Dedifferentiated amniotic fluid mesenchymal stem cell (primary cell): ENCODE measurements around the gene NPW.

Source experiments
- DNase-seq: peaks from one replicate; pipeline ENCODE4 v3.0.0-alpha.2; 2016; ENCODE audit errors: extremely low spot score

The NPW gene

DNA sequence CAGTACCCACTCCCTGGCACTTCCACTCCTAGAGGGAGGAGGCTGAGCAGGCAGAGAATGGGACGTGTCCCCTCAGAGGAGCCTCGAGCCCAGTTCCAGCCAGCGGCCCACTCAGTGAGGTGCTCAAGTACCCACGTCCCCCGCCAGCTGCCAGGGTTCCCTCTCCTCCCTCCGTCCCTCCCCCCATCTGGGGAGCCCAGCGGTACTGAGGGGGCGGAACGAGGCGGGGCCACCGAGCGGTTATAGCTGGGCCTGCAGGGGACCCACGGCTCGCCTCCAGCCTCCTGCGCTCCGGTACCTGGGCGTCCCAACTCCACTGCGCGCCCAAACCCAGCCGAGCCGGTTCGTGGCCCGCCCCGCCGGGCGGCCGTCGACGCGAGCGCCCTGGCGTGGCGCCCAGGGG, at the start of gene NPW:
Gene NPW (plus strand): TSS at position 268 of the 403 bp plus-strand sequence.
- no peak for DNase-seq

DNA sequence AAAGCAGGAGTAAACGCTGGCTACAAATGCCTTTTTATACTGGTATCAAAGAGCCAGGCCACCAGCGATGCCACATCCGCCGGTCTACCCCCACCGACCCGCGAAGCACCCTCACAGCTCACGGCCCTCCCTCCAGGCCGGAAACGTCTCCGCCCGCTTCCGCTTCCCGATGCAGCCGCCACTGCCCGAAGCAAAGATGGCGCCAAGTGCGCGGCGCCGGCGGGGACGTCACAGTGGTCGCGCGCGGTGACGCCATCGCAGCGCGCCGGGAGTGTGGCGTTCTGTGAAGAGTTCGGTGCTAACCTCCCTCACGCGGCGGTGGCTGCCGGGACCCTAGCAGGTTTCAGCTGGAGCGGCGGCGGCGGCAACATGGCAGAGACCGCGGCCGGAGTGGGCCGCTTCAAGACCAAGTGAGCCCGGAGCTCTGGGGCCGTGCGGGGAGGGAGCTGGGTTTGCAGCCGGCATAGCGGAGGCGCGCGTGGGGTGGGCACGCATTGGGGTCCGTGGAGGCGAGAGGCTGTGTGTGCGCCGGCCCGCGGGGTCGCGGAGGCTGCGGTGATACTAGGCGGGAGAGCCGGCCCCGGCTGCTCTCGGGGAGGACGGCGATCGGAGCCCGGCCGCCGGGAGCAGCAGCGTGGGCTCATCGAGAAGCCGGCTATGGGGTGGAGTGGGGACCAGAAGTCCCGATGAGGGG, 47.6 kb upstream of the NPW start, which contains the start of gene TBL3:
Gene TBL3 (plus strand): TSS at position 258 of the 694 bp plus-strand sequence. CDS start 112 bp downstream, at position 370.
- peak; percentile 90 for DNase-seq

DNA sequence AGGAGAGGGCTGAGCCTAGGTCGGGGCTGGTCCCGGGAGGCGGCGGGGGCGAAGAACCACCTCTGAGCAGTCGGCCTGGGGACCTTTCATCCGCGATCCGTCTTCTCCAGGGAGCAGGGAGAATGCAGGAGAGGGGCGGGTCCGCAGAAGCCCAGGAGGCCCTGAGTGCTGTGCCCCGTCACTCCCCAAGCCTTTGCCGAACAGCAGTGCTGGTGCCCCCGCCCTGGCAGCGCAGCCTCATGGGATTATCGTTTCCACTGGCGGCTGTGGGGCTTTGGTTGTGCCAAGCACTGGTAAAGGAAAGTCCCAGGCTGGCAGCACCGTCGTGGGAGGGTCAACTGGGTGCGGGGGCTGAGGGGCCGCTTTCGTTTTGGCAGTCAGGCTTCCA, 47.1 kb upstream of the NPW start:
- no peak for DNase-seq

DNA sequence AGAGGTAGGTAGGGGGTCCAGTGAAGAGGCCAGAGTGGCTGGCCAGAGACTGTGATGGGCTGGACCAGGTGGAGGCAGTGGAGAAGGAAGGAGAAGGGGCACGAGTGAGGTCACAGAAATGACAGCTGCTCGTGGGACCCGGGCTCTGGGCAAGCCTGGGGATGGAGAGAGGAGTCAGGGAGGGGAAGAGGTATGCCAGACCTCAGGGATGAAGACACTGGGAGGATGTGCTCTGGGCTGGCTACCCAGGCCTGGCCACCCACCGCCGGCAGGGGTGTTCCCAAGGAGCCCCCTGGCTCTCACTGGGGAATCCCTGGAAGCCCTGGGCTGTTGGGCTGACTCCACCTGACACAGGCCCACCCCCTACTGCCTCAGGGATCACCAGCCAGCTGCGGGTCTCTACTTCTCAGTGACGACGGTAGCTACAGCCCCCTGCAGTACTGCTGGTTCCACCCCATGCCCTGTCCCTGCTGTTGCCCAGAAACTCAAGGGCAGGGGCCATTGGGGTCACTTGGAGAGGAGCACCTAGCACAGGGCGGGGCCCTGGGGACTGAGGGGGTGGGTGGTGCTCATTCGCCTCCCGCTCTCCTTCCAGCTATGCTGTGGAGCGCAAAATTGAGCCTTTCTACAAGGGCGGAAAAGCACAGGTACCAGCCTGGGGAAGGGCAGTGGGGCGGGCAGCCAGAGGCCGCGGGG, 46.0 kb upstream of the NPW start:
- no peak for DNase-seq

DNA sequence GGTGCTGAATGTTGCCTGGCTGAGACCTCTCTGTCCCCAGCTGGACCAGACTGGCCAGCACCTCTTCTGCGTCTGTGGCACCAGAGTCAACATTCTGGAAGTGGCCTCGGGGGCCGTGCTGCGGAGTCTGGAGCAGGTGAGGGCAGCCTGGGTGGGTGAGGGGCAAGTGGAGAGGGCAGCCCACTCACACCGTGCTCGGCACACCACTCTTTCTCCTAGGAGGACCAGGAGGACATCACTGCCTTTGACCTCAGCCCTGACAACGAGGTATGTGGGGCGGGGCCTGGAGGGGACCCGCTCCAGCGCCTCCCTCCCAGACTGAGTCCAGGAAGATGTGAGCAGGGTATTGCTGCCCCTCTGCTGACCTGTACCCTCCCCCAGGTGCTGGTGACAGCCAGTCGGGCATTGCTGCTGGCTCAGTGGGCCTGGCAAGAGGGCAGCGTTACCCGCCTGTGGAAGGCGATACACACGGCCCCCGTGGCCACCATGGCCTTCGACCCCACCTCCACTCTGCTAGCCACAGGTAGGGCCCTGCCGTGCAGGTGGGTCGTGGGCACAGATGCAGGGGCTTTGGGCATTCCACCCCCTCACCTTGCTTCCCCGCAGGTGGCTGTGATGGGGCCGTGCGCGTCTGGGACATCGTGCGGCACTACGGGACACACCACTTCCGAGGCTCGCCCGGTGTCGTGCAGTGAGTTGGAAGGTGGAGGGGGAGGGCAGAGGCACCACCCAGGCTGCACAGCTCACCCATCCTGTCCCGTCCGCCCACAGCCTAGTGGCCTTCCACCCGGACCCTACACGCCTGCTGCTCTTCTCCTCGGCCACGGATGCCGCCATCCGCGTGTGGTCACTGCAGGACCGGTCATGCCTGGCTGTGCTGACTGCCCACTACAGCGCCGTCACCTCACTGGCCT, 45.2 kb upstream of the NPW start:
- DNase-seq: no peak

DNA sequence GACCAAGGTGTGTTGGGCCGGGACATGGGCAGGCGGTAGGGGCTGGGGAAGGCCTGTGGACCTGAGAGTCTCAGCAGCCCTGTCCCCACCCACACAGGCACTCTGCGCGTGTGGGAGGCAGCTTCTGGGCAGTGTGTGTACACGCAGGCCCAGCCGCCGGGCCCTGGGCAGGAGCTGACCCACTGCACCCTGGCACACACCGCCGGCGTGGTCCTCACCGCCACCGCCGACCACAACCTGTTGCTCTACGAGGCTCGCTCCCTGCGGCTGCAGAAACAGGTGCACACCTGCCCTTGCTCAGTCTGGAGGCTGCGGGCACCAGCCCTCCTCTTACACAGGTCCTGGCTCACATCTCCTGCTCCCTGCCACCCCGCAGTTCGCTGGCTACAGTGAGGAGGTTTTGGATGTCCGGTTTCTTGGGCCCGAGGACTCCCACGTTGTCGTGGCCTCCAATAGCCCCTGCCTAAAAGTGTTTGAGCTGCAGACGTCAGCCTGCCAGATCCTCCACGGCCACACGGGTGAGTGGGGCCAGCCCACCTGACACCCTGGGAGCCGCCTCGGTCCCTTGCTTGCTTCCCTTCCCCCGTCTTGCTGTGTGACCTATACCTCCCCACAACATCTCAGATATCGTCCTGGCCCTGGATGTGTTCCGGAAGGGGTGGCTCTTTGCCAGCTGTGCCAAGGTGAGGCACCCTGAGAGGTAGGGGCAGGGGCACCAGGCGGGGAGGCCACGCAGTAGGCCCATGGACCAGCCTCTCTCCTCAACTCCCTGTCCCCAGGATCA, 44.0 kb upstream of the NPW start:
- no peak for DNase-seq

DNA sequence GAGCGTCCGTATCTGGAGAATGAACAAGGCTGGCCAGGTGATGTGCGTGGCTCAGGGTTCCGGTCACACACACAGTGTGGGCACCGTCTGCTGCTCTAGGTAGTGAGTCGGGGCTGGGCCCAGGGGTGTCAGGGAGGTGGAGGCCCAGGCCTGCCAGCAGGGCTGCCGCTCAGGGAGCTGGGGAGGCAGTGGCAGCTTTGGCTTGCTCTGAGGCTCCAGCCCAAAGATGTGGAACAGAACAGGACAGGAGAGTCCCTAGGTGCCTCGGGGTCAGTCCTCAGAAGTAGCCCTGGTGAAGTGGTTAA, 43.4 kb upstream of the NPW start:
- no peak for DNase-seq

DNA sequence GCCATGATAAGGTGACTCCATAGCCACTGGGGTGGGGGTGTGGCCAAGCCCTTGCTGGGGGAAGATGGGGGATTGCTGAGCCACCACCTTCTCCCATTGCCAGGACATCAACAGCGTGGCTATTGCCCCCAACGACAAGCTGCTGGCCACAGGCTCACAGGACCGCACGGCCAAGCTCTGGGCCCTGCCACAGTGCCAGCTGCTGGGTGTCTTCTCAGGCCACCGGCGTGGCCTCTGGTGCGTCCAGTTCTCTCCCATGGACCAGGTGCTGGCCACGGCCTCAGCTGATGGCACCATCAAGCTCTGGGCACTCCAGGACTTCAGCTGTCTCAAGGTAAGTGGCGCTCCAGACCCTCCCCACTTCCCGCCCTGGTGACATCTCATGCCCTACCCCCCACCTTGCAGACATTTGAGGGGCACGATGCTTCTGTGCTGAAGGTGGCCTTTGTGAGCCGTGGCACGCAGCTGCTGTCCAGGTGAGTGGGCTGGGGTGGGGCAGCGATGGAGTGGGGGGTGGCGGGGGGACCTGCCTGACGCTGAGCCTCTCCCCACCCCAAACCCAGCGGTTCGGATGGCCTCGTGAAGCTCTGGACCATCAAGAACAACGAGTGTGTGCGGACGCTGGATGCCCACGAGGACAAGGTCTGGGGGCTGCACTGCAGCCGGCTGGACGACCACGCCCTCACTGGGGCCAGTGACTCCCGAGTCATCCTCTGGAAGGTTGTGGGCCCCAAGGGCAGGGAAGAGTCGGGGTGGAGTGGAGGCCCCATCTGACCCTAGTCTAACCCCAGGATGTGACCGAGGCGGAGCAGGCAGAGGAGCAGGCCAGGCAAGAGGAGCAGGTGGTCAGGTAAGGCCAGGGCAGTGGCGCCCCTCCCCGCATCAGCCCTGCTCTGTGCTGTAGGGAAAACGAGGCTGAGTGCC, 42.4 kb upstream of the NPW start:
- no peak for DNase-seq

DNA sequence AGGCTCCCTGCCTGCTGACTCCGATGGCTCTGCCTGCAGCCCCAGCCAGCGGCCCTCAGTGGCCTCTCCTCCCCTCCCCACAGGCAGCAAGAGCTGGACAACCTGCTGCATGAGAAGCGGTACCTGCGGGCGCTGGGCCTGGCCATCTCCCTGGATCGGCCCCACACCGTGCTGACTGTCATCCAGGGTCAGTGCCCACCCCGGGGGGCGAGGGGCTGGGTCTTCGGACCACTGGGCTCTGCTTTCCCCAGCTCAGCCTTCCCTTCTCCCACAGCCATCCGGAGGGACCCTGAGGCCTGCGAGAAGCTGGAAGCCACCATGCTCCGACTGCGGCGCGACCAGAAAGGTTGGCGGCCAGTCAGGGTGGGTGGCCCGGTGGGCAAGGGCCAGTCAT, 41.7 kb upstream of the NPW start:
- no peak for DNase-seq

DNA sequence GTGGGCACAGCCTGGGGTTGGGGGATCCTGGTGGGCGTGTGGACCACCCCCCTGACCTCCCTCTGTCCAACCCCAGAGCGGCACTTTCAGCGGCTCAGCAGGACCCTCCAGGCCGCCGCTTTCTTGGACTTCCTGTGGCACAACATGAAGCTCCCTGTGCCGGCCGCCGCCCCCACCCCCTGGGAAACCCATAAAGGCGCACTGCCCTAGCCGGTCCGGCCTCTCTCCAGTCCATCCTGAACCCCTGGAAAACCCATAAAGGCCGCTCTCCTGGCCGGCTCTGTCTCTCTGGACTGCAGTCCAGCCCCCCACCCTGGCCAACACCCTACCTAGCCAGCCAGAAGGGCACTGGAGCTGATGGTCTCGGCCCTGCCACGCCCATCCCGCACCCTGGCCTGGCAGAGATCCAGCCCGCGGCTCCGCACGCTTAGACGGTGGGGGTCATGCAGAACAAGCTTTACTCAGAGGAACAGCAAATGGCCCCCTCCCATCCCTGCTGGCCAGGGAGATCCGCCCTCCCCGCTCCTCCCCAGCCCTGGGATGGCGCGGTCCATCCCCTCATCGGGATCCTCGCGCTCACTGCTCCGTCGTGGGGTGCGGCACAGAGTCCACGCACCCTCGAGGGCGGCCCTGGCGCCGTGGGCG, 41.0 kb upstream of the NPW start:
- no peak for DNase-seq

DNA sequence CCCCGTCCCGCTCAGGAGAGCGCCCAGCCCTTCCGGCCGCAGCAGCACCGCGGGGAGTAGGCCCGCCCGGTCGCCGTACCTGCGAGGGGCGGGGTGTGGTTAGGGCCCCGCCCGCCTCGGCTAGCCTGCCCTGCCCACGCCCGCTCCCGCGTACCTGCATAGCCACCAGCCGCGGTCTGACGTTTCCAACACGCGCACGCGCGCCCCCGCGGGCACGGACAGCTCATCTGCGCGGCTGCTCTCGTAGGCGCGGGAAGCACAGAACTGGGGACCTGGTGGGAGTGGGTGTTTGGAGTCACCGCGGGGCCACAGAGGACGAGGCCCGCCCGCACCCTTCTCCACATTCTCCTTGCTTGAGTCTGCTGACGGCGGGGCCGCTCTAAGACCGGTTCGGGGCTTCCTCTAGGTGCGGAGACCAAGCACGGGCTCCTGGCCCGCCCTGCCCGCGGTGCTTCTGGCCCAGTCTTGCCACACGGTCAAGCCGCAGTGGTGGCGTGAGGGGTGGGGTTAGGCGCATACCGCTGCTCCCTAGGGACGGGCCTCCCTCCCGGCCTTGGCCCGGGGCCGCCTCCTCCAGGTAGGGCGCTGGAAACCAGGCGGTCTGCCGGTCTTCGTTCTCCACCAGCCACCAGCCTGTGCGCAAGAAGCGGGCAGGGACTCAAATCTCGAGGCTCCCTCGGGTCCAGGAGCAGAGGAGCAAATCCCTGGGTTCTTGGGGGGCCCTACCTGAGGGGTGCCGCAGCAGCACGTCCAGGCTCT, 40.1 kb upstream of the NPW start:
- no peak for DNase-seq

DNA sequence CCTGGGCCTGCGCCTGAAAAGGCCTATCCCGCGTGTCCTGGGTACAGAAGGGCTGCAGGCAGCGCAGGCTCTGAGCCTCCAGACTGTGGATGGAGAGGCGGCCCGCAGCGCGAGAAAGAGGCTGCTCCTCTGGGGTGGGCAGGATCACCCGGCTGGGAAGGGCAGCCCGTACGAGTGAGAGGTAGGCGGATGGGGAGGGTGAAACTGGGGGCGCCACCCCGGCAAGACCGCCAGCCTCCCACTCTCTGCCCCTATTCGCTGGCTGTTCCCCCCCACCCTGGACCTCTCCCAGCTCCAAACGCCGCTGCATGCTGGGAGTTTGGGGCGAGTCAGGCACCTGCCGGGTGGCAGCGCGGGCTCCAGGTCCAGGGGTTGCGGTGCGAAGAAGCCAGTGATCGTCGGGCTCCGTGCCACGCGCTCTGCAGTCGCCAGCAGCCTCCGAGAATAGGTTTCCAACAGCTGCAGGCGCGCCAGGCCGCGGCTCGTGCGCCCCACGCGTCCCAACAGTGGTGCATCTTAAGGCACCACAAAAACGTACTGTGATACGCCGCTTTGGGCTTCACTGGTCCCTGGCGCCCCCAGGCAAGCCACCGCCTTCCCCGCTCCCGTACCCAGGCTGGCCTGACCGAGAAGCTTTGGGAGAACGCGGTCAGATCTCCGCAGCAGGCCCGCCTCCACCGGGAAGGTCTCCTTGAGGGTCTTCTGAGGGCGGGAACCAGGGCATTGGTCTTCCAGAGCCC, 39.4 kb upstream of the NPW start:
- DNase-seq: no peak

DNA sequence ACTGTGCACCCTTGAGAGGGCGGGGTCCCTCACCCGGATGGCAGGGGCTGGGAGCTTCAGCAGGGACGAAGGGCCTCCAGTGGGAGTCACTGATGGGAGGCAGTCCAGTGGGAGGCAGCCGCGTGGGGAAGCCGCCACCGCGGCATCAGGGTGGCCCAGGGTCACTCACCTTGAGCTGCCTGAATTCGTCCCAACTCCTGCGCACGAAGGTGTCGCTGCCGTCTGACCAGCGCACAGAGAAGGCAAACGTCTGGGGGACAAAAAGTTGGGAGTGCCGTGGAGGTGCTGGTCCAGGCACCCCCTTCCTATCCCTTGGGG, 38.9 kb upstream of the NPW start:
- DNase-seq: no peak

DNA sequence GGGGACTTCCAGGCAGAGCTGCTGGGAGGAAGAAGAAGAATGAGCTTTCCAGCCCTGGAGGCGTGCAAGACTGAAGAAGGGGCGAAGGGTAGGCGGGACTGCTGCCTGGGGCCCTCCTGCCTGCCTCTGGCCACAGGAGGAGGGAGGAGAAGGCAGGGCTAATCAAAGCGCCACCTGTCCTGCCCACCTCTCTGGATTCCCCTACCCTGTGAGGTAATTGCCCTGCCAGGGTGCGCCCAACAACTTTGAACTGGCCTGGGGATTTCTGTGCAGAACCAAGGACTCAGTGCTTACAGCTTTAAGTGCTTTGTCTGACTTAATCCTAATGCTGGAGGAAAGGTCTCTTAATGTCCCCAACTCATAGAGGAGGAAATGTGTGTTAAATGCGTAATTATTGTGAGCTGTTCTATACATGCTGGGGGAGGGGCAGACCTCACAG, 38.2 kb upstream of the NPW start, which contains the start of gene NOXO1:
Gene NOXO1 (minus strand): TSS at position 72 of the 439 bp plus-strand sequence. CDS start 290 bp downstream, outside the sequence.
- DNase-seq: no peak

DNA sequence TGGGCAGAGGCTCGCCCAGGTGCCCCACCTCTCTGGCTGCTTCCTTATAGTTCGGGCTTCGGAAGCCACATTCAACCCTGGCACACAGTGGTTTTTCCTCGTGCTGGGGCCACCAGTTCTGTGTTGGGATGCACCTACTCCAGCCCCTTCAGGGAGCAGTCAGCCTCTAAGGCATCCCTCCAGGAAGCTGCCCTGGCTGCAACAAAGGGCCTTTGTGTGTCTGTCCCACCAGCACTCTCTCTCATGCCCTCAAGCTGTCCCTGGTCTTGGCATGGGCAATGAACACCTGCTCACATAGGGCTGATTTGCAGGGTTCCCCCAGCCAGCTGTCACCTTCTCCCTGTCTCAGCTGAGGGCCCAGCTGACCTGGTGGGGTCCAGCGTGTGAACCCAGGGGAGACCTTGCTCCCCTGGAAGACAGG, 37.6 kb upstream of the NPW start:
- DNase-seq: no peak

DNA sequence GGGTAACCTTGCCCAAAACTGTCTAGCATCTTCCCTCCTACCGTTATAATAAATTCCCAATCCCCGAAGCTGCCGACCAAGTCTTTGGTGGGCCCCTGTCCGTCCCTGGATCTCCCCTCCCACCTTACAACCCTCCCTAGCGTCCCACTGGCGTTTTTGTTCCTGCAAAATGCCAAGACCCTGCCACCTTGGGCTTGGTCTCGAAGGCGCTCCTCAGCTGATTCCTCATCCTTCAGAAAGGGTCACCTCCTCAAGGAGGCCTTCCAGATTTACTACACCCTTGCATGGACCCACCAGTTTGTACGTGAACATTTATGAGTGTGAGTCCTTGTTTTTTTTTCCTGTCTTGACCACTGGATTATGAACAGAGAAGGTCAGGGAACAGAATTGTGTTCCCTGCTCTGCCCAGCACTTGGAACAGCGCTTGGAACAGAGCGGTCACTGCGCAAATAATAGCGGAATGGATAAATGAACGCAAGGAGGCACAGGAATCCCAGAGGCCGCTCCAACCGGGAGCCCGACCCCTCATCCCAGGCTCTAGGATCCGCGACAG, 36.5 kb upstream of the NPW start:
- DNase-seq: no peak

DNA sequence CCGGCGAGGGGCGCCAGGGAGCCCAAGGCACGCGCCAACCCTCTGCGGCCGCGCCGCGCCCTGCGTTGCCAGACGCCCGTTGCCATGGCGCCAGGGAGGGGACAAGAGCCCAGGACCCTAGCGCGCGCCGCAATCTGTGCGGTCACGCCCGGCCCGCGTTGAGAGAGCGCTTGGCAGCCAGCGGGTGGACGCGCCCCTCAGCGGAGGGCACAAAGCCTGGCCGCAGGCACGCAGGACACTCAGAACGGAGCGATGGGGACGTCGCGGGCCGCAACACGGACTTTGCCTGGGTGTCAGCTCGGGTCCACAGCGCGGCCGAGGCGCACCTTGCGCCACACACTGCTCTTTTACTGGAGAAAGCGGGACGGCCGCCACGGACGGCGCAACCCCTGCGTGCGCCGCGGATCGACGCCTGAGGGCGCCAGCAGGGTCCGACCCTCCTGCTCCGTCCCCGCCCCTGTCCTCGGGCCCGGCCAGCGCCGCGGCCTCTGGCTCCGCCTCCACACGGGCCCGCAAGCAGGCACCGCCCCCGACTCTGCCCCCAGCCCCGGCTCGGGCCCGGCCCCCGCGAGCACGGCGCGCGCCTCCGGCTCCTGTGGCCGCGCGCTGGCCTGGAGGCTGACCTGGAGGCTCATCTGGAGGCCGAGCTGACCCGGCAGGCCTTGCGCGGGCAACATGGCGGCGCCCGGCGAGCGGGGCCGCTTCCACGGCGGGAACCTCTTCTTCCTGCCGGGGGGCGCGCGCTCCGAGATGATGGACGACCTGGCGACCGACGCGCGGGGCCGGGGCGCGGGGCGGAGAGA, 35.8 kb upstream of the NPW start, which contains the start of gene GFER:
Gene GFER (plus strand): TSS at position 650 of the 803 bp plus-strand sequence. CDS start 26 bp downstream, at position 676.
- DNase-seq: peak; percentile 78
